Measurements from ENCODE around the gene CD302.
"Not testable (repeated sequence)": the region's sequence is repeated elsewhere in the genome, so short reads cannot be mapped to it uniquely, and the experiment has no call there.

The CD302 gene

DNA sequence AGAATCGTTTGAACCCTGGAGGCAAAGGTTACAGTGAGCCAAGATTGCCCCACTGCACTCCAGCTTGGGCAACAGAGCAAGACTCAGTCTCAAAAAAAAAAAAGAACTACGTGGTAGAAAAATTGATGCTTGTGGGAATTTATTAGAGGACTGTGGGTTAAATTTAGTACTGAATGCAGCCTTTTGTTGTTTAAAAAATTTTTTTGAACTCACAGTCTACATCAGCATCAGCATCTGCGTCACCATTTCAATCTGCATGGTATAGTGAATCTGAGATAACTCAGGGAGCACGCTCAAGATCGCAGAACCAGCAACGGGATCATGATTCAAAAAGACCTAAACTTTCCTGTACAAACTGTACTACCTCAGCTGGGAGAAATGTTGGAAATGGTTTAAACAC is 55.2 kb downstream of the CD302 start:
- peaks cover 28% of the 10 kb centered on the region for H3K36me3 Mint-ChIP-seq
- no peak overlapping the region for H3K4me3 Mint-ChIP-seq
- no peaks in the 10 kb centered on the region for H3K9me3 Mint-ChIP-seq
- H3K27me3 Mint-ChIP-seq: no peaks in the 10 kb centered on the region
- no peak overlapping the region for H3K27ac Mint-ChIP-seq
- peaks cover 32% of the 10 kb centered on the region for H3K4me1 Mint-ChIP-seq

- Mint-ChIP-seq H3K27ac (no peak overlapping the region), H3K36me3 (peaks cover 28% of the 10 kb centered on the region), H3K4me1 (peaks cover 56% of the 10 kb centered on the region), H3K9me3 (no peaks in the 10 kb centered on the region), H3K4me3 (no peak overlapping the region), H3K27me3 (no peaks in the 10 kb centered on the region)
Observed at GRCh38 chr2:159738509-159739390, 59.3 kb downstream of the CD302 start.

DNA sequence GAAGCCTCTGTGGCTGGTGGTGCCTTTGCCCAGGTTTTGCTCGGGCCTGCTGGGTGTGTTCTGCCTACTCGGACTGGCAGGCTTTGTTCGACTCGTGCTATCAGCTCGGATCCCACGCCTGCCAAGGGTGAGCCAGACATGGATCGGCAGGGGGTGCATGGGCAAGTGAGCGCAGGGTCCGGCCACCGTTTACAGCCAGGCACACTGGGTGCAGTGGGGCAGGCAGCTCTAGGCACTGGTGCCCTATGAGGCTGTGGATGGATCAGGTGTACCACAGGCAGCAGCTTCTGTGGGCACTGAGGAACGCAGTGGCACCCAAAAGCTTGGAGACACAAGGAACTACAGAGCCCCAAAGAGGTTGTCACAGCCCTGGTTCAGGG is 60.1 kb downstream of the CD302 start:
- Mint-ChIP-seq H3K27me3 (no peaks in the 10 kb centered on the region), H3K9me3 (no peaks in the 10 kb centered on the region), H3K36me3 (peaks cover 26% of the 10 kb centered on the region), H3K4me3 (no peak overlapping the region), H3K4me1 (peaks cover 63% of the 10 kb centered on the region), H3K27ac (no peak overlapping the region)

DNA sequence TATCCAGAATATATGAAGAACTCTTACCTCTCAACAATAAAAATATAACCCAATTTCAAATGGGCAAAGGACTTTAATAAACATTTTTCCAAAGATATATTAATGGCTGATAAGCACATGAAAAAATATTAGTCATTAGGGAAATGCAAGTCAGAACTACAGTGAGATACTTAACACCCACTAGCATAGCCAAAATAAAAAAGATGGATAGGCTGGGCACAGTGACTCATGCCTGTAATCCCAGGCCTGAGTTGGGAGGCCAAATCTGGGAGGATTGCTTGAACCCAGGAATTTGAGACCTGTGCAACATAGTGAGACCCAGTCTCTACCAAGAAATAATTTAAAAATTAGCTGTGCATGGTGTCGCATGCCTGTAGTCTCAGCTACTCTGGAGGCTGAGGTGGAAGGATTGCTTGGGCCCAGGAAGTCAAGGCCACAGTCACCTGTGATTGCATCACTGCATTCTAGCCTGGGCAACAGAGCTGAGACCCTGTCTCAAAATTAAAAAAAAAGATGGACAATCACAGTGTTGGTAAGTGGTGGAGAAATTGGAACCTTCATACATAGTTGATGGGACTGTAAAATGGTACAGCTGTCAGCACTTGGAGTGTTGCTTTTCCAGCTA is 60.6 kb downstream of the CD302 start:
- Mint-ChIP-seq H3K27ac (no peak overlapping the region), H3K4me1 (peaks cover 67% of the 10 kb centered on the region)

GRCh38 chr2:159736048-159736447 is 62.0 kb downstream of the CD302 start:
- H3K27me3 Mint-ChIP-seq: no peaks in the 10 kb centered on the region
- no peaks in the 10 kb centered on the region for H3K9me3 Mint-ChIP-seq
- no peak overlapping the region for H3K4me3 Mint-ChIP-seq
- peaks cover 58% of the 10 kb centered on the region for H3K4me1 Mint-ChIP-seq
- H3K36me3 Mint-ChIP-seq: peaks cover 21% of the 10 kb centered on the region
- peak overlapping the region; percentile 20 for H3K27ac Mint-ChIP-seq

More for the DNA sequence above, 60.6 kb downstream of the CD302 start:
- no peaks in the 10 kb centered on the region for H3K9me3 Mint-ChIP-seq
- no peaks in the 10 kb centered on the region for H3K27me3 Mint-ChIP-seq
- no peak overlapping the region for H3K4me3 Mint-ChIP-seq
- H3K36me3 Mint-ChIP-seq: peaks cover 24% of the 10 kb centered on the region

DNA sequence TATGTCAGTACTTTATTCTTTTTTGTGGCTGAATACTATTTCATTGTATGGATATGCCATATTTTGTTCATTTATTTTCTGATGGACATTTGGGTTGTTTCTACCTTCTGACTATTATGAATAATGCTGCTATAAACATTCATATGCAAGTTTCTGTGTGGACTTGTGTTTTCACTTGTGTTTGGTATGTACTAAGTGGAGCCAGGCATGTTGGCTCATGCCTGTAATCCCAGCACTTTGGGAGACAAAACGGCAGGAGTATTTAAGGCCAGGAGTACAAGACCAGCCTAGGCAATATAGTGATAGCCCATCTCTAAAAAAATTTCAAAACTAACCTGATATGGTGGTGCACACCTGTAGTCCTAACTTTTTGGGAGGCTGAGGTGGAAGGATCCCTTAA is 62.4 kb downstream of the CD302 start:
- H3K4me3 Mint-ChIP-seq: no peak overlapping the region
- no peaks in the 10 kb centered on the region for H3K9me3 Mint-ChIP-seq
- no peak overlapping the region for H3K27ac Mint-ChIP-seq
- H3K36me3 Mint-ChIP-seq: peaks cover 23% of the 10 kb centered on the region
- peaks cover 58% of the 10 kb centered on the region for H3K4me1 Mint-ChIP-seq
- H3K27me3 Mint-ChIP-seq: no peaks in the 10 kb centered on the region

- Mint-ChIP-seq H3K27ac (peak overlapping the region; percentile 8), H3K4me1 (peaks cover 66% of the 10 kb centered on the region), H3K9me3 (no peaks in the 10 kb centered on the region), H3K36me3 (peaks cover 20% of the 10 kb centered on the region), H3K27me3 (no peaks in the 10 kb centered on the region), H3K4me3 (no peak overlapping the region)
Observed at GRCh38 chr2:159728629-159729028, 69.4 kb downstream of the CD302 start.

DNA sequence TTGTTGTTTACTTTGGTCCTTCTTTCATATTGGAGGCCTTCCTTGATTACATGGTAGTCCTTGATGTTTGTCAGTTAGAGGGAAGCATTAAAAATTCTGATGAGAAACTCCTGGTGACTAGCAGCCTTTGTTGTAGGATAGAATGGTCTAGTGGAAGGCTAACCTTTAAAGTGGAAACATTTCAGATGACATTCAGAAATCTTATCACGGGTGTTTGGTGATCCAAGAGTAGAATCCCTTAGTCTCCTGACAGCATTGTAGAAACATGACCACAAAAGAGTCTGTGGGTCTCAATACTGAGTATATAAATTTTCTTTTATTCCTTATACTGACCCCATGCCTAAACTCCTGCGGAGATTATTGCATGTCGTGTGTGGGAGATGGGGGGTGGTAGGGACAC is 72.3 kb downstream of the CD302 start:
- peaks cover 18% of the 10 kb centered on the region for H3K36me3 Mint-ChIP-seq
- H3K27ac Mint-ChIP-seq: peak overlapping the region; percentile 46
- no peaks in the 10 kb centered on the region for H3K27me3 Mint-ChIP-seq
- peaks cover 83% of the 10 kb centered on the region for H3K4me1 Mint-ChIP-seq
- H3K4me3 Mint-ChIP-seq: no peak overlapping the region
- no peaks in the 10 kb centered on the region for H3K9me3 Mint-ChIP-seq

GRCh38 chr2:159724795-159725572 is 73.0 kb downstream of the CD302 start:
- H3K27me3 Mint-ChIP-seq, H3K9me3 Mint-ChIP-seq, H3K4me3 Mint-ChIP-seq: not testable (repeated sequence)
- Mint-ChIP-seq H3K36me3 (peaks cover 21% of the 10 kb centered on the region), H3K27ac (peak overlapping the region; percentile 46), H3K4me1 (peaks cover 85% of the 10 kb centered on the region)

- peaks cover 95% of the 10 kb centered on the region for H3K4me1 Mint-ChIP-seq
- H3K27ac Mint-ChIP-seq: peak overlapping the region; percentile 65
- no peaks in the 10 kb centered on the region for H3K9me3 Mint-ChIP-seq
- H3K4me3 Mint-ChIP-seq: peak overlapping the region; percentile 55
- H3K36me3 Mint-ChIP-seq: peaks cover 29% of the 10 kb centered on the region
- no peaks in the 10 kb centered on the region for H3K27me3 Mint-ChIP-seq
Observed at GRCh38 chr2:159722580-159722979, 75.4 kb downstream of the CD302 start.

DNA sequence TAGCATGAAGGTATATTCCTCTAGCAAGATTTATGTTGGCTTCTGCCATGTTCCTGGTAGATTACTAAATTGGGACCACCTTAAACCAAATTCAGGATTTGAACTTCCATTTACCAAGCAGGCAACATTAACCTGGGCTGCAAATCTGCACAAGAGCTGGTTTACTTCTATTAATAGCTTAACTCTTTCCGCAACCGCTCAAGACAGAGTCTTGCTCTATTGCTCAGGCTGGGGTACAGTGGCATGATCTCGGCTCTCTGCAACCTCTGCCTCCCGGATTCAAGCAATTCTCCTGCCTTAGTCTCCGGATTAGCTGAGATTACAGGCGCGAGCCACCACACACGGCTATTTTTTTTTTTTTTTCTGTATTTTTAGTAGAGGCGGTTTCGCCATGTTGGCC is 77.3 kb downstream of the CD302 start:
- Mint-ChIP-seq H3K36me3 (peaks cover 32% of the 10 kb centered on the region), H3K4me1 (peaks cover 97% of the 10 kb centered on the region), H3K9me3 (no peaks in the 10 kb centered on the region), H3K27ac (no peak overlapping the region), H3K4me3 (peak overlapping the region; percentile 6), H3K27me3 (no peaks in the 10 kb centered on the region)
